ENCODE data around the gene ITCH. TPM values are rescaled to one million over a fixed set of nuclear protein-coding genes. Genes with fewer than 3 reads are reported as not detected.

ITCH gene
- total RNA-seq, 1 donor = 17.0 TPM

DNA sequence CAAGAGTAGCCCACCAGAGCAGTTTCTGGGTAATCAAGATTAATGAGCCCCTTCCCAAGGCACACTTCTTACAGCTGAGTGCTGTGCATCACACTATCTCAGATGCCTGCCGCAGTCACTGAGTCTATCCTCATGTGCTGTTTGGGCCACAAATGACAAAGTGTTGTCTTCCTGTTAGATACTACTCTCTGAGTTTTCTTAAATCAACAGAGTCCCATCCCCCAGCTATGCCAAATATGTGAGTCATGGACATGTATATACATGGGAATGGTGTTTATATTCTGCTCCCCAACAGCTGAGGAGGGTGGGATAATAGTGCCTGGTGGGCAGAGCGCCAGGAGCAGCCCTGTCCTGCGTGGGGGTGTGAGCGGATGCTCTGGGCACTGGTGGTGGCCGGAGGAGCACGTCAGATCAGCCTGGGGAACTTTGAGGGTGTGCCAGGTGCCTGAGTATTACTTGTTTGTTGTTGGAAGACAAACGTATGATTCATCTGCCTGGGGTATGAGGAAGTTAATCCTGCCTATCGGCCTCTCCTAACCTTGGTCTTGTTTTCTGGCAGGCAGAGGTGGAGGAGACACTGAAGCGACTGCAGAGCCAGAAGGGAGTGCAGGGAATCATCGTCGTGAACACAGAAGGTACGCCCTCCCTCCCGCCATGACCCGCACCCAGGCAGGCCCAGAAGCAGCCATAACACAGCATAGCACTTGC is 162.8 kb downstream of the ITCH start:
- no peak for DNase-seq (ENCODE audit: low read depth in 2 of 3, low spot score in 2 of 3)

DNA sequence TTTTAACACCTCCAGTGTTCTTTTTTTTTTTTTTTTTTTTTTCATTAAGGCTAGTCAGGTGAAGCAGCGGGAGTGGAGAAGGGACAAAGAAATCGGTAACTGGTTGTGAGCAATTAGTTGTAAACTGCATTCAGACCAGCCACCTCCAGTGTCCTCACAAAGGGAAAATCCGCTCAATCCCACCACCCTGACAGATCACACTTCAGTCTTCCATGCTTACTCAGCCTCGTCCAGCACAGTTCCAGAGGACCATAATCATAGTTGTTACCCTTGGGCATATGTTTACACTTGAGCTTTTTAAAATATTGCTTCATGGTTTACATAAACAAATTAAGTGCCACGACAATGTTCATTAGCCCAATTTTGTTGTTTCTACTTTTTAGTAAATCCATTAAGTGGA is 163.4 kb downstream of the ITCH start:
- no peak for DNase-seq (ENCODE audit: low read depth in 2 of 3, low spot score in 2 of 3)

DNA sequence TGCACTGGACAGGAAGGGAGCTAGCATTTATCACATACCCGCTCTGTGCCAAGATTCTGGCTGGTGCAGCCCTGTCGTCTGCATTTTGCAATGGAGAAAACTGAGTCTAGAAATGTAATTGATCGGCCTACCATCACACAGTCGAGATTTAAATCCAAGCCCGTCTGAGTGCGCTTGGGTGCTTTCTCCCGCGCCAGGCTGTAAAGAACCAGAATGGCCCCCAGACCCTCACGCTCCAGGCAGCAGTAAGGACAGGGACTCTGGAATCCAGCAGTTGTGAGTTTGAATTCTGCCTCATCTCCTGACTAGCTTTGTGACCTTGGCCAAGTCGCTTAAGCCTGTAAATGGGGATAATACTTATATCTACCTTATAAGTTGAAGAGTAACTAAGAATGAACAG is 163.9 kb downstream of the ITCH start:
- DNase-seq (ENCODE audit: low read depth in 2 of 3, low spot score in 2 of 3) = no peak

DNA sequence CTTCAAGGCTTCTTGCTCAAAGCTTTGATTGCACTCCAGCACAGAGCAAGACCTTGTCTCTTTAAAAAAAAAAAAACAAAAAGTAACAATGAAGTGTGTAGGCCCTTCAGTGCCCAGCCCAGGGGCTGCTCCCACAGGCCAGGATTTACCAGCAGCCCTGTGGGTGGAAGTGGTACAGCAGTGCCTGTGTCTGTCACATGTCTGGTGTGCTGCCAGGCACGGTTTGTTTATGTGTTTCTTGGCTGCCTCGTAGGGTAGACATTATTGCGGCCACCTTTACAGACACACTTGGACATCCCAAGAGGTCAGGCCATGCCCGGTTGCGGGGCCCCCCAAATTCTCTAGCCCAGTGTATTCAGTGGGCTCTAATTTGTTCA is 165.8 kb downstream of the ITCH start:
- DNase-seq (ENCODE audit: low read depth in 2 of 3, low spot score in 2 of 3) = no peak

DNA sequence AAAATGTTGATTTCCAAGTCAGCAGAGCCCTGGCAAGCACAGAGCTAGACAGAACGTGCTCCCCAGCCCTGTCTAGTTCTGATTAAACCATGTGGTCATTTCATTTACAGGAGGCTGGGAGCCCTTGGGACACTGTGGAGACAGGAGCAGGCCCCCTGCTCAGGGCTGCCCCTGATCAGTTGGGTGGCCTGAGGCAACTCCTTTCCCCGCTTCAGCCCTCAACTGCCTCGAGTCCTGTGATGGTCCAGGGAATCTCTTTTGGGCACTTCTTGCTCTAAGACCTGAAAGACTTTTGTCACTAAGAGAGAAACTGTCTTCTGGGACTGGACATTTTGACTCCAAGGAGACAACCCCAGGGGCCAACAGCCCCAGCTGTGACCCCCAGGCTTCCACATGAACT is 166.7 kb downstream of the ITCH start:
- no peak for DNase-seq (ENCODE audit: low read depth in 2 of 3, low spot score in 2 of 3)

DNA sequence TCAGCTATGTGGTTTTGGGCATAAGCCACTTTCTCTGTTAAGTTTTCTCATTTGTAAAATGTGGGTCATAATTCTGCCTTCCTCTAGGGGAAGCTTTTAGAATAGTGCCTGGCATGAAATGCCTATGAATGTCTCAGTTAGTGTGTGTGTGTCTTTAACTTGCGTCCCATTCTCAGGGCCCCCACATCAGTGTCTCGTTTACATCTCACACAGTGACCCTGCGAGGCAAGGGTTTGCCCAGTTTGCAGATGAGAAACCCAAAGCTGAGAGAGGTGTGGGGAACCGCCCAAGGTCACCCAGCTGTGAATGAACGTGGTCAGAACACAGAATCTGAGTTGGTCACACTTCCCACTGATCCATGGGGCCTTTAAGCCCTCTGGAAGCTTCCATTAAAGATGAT is 167.3 kb downstream of the ITCH start:
- DNase-seq (ENCODE audit: low read depth in 2 of 3, low spot score in 2 of 3) = no peak

DNA sequence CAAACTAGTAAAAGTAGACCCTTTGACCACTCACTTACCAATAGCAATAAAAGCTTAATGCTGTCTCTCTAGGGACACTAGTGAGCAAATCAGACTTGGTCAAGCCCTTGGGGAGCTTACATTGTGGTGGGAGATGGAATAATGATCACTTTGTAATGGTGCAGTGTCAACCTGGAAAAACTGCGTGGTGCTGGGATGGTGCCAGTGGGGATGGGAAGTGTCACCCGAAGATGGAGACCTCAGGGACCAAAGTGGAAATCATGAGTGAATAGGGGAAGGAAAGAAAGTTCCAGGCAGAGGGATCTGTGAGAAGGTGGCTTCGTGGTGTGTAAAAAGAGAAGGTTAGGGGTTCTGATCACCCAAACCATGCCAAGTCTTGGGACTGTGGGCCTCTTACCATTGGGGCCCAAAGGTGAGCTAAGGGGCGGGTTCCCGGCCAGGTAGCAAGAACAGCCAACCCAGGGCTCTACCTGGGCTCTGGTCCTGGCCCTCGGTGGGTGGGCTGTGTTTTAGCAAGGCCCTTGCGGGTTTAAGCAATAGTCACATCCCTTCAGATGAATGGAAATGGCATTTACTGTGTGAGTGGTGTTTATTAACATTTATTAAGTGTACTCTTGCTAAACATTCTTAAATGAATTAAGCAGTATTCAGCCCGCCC is 168.7 kb downstream of the ITCH start:
- DNase-seq (ENCODE audit: low read depth in 2 of 3, low spot score in 2 of 3) = no peak

DNA sequence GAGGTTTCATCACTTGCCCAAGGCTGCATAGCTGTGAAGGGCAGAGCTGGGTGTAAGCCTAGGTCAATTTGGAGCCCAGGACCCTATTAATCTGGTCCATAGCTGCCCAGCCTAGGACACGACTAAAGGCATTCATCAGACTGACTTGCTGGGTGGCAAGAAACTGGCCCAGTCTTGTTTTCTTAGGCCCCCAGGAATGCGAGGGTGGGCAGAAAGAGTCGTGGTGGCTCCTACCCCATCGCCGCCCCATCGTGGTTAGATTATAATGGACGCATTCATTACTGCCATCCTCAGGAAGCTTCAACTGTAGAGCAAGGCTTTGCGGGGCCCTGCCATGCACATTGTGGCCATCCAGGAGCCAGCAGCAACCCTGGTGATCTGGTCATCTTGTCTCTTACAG is 169.2 kb downstream of the ITCH start:
- no peak for DNase-seq (ENCODE audit: low read depth in 2 of 3, low spot score in 2 of 3)

DNA sequence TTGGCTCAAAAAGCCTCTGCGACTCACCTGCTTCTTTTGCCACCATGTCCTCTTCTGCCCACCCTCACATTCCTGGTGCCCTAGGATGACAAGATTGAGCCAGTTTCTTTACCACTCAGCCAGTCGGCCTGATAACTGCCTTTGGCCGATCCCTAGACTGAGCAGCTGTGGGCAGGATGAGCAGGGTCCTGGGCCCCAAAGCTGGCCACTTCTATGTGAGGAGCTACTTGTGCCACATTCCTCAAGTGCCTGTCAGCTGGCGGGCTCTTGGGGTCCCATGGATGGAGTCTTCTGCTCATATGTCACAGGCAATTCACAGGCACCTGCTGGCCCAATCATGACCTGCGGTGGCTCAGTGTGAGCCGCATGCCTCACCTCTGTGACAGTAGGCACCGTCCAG is 169.7 kb downstream of the ITCH start:
- DNase-seq (ENCODE audit: low read depth in 2 of 3, low spot score in 2 of 3) = no peak

DNA sequence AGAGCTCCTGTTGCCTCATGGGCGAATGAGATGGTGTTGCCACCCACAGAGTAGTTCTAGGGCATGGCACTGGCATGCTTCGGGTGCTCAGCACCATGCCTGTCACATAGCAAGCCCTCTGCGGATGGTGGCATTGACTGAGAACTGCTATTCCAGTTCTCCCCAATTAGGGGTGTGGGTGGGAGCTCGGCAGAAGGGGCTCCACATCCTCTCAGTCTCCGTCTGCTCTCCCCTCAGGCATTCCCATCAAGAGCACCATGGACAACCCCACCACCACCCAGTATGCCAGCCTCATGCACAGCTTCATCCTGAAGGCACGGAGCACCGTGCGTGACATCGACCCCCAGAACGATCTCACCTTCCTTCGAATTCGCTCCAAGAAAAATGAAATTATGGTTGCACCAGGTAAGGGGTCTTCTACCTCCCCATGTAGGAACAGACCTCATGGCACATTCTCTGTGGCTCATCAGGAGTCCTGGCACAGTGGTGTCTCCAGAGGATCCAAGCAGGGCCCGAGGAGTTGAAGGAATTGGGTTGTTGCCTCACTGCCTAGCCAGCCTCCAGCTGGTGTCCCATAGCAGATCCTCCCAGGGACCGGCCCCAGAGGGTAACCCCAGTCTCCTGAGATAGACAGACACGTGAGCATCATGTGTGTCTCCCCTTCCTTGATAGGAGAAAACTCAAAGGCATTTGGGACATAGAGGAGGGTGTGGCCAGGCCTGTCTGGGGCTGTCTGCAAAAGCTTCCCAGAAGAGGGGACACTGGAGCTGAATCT is 171.5 kb downstream of the ITCH start:
- DNase-seq (ENCODE audit: low read depth in 2 of 3, low spot score in 2 of 3) = no peak

DNA sequence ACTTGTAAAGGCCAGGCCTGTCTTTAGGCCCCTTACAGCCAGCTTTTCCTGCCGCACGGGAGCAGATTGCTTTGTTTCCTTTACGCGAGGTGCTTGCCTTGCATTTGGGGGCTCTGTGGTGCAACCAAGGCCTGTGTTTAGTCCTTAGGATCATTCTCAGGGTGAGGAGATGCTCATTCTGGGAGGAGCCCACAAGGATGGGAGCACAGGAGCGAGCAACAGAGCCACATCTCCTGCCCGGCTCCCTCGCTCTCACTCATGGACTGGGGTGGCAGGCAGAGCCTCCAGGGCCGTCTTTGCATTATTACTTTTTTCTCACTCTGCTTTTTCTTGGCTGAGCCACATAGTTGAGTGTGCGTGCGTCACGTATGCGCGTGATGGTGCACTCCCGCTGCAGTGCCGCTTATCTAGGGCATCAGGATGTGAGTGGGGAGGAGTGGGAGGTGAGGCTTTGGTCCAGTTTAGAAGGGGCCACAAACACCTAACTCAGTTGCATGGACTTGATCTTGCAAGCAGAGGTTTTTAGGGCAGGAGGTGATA is 172.3 kb downstream of the ITCH start:
- no peak for DNase-seq (ENCODE audit: low read depth in 2 of 3, low spot score in 2 of 3)

DNA sequence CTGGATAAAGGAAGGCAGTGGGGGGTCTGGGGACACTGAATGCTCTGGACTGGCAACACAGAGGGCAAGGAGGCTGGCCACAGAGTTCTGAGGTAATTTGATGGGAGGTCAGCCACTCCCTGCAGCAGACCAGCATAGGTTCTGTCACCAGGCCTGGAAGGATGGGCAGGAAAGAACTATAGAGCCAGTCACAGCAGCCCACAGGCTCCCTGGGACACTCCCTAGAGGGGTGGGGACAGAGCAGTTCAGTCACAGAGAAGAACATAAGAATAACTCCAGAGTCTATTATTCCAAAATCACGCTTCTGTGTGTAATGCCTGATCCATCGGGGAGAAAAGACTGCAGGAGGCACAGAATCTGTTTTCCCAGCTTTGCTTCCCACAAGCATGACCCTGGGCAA is 172.8 kb downstream of the ITCH start:
- no peak for DNase-seq (ENCODE audit: low read depth in 2 of 3, low spot score in 2 of 3)

DNA sequence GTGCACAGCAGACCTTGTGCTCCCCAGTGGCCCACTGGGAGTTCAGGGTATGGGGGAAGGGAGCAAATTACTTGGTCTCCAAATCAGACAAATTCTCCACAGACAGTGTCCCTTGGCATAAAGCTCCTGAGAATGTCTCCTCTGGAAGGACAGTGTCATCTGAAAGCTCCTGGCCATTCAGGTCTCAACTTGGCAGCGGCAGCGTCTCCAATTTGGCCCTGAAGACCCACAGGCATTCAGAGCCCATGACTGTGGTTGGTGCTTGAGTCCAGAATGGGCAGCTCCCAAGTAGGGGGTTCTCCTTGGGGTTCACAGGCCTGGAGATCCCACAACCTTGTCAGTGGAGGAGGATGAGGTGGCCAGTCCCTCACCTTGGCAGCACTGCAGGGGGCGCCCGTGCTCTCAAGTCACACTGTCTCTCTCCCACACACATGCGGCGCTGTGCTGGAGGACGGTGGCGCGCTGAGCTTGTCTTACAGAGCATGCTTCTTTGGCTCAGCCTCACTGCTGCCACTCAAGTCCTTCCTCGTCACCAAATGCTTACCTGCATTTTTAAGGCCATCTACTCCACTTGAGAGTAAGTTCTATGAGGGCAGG is 173.8 kb downstream of the ITCH start:
- peak in 1 of 3 donors; percentile 52 for DNase-seq (ENCODE audit: low read depth in 2 of 3, low spot score in 2 of 3)

DNA sequence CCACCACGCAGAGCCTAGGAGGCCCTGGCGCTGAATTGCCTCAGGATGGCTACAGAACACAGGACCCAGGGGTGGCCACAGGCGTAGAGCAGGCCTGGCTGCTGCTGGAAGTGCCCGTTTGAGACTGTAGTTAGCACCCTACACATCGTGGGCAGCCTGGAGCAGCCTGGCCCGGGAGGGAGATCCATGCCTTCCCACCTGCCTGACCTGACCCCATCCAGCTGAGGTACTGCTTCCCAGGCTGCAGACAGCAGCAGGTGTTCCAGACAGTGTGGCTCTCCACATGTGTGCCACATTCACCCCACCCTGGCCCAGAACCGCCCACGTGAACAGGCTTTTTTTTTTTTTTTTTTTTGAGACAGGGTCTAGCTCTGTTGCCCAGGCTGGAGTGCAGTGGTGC is 174.6 kb downstream of the ITCH start:
- DNase-seq (ENCODE audit: low read depth in 2 of 3, low spot score in 2 of 3) = no peak

DNA sequence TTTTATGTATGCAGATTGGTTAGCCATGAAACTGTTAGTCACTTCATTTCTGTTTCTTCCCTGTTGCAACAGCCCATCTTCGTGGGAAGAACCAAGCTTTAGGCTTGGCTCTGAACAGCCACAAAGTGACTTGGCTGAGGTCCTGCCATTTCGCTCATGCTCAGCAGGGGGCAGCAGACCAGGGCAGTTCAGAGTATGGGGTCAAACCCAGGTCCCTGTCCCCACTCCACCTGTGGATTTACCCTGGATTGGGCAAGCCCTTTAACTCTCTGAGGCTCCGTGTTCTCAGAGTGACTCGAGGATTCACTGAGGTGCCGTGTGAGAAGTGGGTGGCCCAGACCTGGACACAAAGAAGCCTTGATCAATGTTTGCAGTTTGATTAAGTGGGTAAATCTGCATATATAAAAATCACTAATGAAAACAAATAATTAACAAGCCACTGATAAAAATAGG is 175.6 kb downstream of the ITCH start:
- DNase-seq (ENCODE audit: low read depth in 2 of 3, low spot score in 2 of 3) = peak in 2 of 3 donors; percentile 47 to 58

DNA sequence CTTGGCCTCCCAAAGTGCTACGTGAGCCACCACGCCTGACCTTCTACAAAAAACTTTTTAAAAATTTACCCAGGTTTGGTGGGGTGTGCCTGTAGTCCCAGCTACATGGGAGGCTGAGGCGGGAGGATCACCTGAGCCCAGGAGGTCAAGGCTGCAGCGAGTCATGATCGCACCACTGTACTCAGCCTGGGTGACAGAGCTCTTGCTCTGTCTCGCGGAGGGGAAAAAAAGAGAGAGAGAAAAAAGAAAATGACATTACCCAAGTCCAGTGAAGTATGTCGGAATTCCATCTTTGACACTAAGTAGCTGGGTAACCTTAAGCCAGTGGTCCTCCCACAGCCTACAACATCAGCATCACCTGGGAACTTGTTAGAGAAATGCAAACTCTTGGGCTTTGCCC is 176.7 kb downstream of the ITCH start:
- no peak for DNase-seq (ENCODE audit: low read depth in 2 of 3, low spot score in 2 of 3)

DNA sequence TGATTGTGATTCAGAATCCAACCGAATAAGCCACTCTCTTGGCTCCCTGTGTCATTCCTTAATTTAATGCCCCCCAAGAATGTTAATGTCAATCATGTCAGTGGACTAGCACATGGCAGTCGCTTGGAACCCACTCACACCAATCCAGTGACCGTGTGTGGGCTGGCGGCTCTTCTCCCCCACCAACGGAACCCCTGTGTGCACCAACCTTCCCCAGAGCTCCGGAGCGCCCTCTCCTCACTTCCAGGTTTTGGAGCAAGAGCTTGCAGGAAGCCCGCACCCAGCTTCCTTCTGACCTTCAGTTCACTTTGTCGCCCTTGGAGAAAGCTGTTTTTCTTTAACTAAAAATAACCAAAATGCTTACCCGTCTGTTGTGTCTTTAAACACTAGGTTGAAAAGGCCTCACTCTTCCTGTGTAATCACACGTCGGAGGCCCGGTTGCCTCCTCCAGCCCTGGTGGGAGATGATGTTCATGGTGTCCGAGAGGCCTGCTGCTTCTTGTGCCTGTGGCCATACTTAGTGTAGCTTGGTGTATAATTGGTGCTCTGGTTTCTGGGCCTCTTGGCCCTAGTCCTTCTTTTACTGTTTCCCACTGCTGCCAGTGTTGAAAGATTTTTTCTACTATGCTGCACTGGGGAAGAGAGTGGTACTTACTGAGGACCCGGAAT is 177.7 kb downstream of the ITCH start:
- no peak for DNase-seq (ENCODE audit: low read depth in 2 of 3, low spot score in 2 of 3)

DNA sequence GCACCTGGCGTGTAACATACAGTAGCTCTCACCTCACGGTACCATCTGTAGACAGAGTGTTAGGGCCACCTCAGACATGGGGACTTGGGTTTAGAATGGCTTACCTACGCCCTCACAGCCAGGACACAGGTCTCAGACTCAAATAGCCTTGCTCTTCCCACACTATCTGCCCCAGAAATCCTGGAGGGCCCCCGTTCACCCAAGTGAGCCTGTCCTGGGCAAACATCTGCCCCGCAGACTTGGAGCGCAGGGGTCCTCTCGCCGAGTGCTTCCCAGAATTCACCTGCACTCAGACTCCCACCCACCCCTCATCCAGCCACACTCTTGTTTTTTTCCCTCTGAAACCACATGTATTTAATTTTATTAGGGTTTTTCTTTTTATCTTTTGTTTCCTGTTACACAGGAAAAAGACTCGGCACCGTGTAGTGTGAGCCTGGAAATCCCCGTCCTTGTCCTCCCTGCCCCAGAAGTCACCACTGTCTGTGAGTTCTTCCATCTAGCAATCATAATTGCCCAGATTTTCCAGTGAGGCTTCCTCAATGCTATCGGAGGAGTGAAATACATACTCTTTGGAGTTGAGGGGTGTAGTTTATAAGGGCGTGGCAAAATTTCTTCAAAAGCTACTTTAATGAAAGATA is 178.3 kb downstream of the ITCH start:
- no peak for DNase-seq (ENCODE audit: low read depth in 2 of 3, low spot score in 2 of 3)

DNA sequence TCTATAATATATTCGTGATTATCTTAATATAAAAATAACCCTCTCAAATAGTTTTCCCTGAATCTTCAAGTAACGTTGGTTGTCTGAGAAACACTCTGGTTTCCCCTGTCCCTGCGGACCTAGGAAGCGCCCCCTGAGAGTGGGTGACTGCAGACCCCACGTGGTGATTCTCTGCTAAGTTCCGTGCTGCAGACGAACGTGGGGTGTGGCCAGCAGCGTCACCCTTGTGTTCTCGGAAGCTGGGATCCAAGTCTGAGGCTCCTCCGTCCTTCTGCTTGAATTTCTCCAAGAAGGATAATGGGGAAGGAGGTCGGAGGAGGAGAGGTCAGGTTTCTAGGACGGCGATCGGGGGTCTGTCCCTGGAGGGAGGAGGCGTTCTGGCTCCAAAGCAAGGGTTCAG is 178.8 kb downstream of the ITCH start:
- DNase-seq (ENCODE audit: low read depth in 2 of 3, low spot score in 2 of 3) = no peak

DNA sequence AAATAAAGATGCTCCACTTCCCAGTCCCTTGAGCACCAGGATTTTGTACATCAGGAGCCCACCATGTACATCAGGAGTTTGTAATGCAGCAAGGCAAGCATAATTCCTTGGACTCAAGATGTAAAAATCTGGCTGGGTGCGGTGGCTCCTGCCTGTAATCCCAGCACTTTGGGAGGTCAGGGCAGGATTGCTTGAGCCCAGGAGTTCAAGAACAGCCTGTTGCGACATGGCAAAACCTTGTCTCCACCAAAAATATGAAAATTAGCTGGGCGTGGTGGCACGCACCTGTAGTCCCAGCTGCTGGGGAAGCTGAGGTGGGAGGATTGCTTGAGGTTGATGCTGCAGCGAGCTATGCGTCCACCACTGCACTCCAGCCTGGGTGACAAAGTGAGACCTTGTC is 179.4 kb downstream of the ITCH start:
- DNase-seq (ENCODE audit: low read depth in 2 of 3, low spot score in 2 of 3) = no peak
